Fibroblast of mammary gland (primary cell): ENCODE measurements around the gene DARS1.

Source experiments
- DNase-seq: peaks from one replicate; pipeline ENCODE4 v3.0.0-alpha.2; 2010; ENCODE audit warnings: low read depth
- H3K4me3 ChIP-seq: 2 replicates; pipeline ENCODE4 v1.5.1; 2011; ENCODE audit warnings: low read depth, mild to moderate bottlenecking, low read length, moderate library complexity; ENCODE audit not compliant: control insufficient read depth
- CTCF ChIP-seq: conservative IDR thresholded peaks from 2 replicates; pipeline ENCODE4 v1.5.1; 2011; ENCODE audit warnings: low read depth, low read length, inconsistent platforms; ENCODE audit not compliant: control insufficient read depth, insufficient read depth

Gene DARS1

GRCh38 chr2:136017786-136018185 is 32.4 kb upstream of the DARS1 start:
- no peak for DNase-seq
- TF ChIP-seq CTCF, result no peak

GRCh38 chr2:136016836-136017235 is 31.4 kb upstream of the DARS1 start:
- no peak for TF ChIP-seq CTCF
- DNase-seq, result no peak
- no peak overlapping the region for H3K4me3 ChIP-seq

More at GRCh38 chr2:136017786-136018185, 32.4 kb upstream of the DARS1 start:
- H3K4me3 ChIP-seq, result no peak overlapping the region

- H3K4me3 ChIP-seq, result no peak overlapping the region
- DNase-seq, result no peak
- no peak for TF ChIP-seq CTCF
These were observed 31.0 kb upstream of the DARS1 start for GRCh38 chr2:136016427-136016826.

GRCh38 chr2:136015699-136016098 is 30.3 kb upstream of the DARS1 start:
- TF ChIP-seq CTCF, result no peak
- H3K4me3 ChIP-seq, result no peak overlapping the region
- DNase-seq, result no peak

- TF ChIP-seq CTCF, result no peak
- DNase-seq, result no peak
- no peak overlapping the region for H3K4me3 ChIP-seq
These were observed 29.0 kb upstream of the DARS1 start for GRCh38 chr2:136014411-136014810.

GRCh38 chr2:136013955-136014354 is 28.5 kb upstream of the DARS1 start:
- DNase-seq, result no peak

More at GRCh38 chr2:136013955-136014354, 28.5 kb upstream of the DARS1 start:
- TF ChIP-seq CTCF, result no peak
- no peak overlapping the region for H3K4me3 ChIP-seq
